Activated CD4-positive, alpha-beta T cell treated with anti-CD3 and anti-CD28 coated beads for 4 hours (primary cell): ENCODE results near the gene EIF1AD.

Experiments
- DNase-seq, 2 donors: peaks; one replicate each; pipeline ENCODE4 v3.0.0-alpha.2; 2020

The EIF1AD gene

GRCh38 chr11:65997286-65997685, 4.7 kb downstream of the EIF1AD start:
- no peak for DNase-seq

GRCh38 chr11:65992056-65992455, 9.9 kb downstream of the EIF1AD start:
- DNase-seq, result no peak

- peak; percentile 87 to 97 for DNase-seq
Measured at GRCh38 chr11:65988791-65989592, 13.0 kb downstream of the EIF1AD start.

- no peak for DNase-seq
Measured at GRCh38 chr11:65987336-65987735, 14.6 kb downstream of the EIF1AD start.

- DNase-seq, result no peak
Measured at GRCh38 chr11:65983589-65983987, 18.4 kb downstream of the EIF1AD start.

GRCh38 chr11:65982824-65983588, 19.0 kb downstream of the EIF1AD start:
- no peak for DNase-seq

- no peak for DNase-seq
Measured at GRCh38 chr11:65981972-65982823, 19.8 kb downstream of the EIF1AD start.

GRCh38 chr11:65981101-65981740, 20.7 kb downstream of the EIF1AD start:
- no peak for DNase-seq

GRCh38 chr11:65979261-65979759, 22.6 kb downstream of the EIF1AD start:
- no peak for DNase-seq

GRCh38 chr11:65978391-65979238, 23.3 kb downstream of the EIF1AD start:
- DNase-seq, result no peak

- no peak for DNase-seq
Measured at GRCh38 chr11:65977621-65978390, 24.2 kb downstream of the EIF1AD start.

GRCh38 chr11:65976216-65977176, 25.5 kb downstream of the EIF1AD start:
- DNase-seq, result no peak

GRCh38 chr11:65975771-65976170, 26.2 kb downstream of the EIF1AD start:
- no peak for DNase-seq

- no peak for DNase-seq
Measured at GRCh38 chr11:65973439-65974110, 28.4 kb downstream of the EIF1AD start.

GRCh38 chr11:65972116-65972515, 29.8 kb downstream of the EIF1AD start:
- no peak for DNase-seq

GRCh38 chr11:65968600-65969482, 33.1 kb downstream of the EIF1AD start:
- DNase-seq, result no peak

GRCh38 chr11:65967329-65967934, 34.5 kb downstream of the EIF1AD start:
- no peak for DNase-seq
